Measurements from ENCODE around the gene PAX8.
"Not testable (repeated sequence)": the region's sequence is repeated elsewhere in the genome, so short reads cannot be mapped to it uniquely, and the experiment has no call there.

Gene PAX8

DNA sequence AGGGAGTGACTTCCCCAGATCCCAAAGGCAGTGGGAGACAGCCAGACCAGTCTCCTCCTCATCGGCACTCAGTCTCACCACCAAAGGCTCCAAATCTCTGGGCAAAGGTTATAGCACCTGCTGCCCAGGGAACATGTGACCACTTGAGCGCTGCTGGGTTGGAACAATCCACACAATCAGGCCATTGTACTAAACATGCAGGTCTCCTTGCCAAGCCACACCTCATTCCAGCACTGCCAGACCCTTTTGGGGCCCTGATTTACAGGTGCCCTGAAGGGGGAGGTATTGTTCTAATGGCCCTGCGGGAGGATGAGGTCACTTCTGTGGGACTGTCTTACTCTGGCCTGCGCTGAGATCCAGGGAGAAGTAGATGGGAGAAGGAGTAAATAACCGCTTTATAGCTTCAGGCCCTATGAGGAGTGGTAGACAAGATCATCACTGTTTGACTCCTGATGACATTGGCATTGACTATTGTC, 10.0 kb upstream of the PAX8 start:
- not testable (repeated sequence) for DNase-seq

DNA sequence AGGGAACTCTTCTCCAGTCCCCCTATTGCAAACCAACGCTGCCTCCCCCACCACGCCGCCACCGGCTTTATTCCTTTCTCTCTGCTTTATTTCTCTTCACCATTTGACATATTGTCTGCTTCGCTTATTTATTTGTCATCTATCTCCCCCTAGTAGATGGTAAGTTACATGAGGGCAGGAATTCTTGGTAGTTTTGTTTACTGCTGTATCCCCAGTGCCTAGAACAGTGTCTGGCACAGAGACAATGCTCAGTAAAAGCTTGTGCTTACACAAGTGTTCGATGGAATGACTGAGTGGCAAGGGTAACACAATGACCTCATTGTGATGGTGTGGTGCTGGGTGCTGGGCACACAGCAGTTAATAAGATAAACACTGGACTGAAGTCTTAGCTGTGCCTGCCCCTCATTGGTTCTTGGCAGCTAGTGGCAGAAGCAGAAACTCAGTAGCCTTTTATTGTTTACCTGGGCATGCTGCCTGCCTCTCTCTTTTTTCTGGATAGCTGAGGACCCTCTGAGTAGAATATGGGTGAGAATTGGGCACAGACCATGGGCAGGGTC, 9.5 kb upstream of the PAX8 start:
- not testable (repeated sequence) for DNase-seq

DNA sequence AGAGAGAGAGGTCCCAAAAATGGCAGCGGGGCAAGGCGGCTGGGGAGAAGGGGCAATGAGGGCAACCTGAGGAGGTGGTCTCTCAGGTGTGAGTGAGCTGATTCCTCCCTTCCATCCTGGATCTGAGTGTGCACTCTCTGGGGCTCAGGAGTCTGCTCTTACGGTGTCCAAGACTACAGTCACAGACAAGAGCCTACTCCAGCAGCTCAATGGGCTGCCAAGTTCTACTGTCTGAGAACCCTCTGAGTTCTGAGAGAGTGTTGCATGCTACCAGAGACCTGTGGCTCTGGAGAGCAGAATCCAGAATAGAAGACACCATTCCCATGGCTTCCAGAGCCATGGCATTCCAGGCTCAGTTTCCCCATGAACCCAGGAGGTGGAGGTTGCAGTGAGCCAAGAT, 7.1 kb upstream of the PAX8 start:
- DNase-seq = no peak

DNA sequence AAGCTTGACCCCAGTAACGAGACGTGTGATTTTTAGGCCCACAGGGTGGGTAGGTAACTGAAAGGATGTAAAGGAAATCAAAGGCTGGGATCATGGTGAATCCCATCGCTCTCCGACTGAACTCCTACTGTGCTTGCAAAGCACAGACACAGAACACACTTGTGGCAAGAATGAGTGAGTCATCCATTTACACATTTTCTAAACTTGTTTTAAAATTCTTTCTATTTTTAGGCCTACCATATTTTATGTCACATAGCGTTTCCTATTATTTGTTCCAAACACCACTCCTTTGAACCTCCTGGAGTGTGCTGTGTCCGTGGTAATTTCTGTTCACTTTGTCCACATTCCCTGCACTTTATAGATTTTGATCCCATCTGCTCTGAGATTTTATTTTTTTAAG, 6.3 kb upstream of the PAX8 start:
- not testable (repeated sequence) for DNase-seq

DNA sequence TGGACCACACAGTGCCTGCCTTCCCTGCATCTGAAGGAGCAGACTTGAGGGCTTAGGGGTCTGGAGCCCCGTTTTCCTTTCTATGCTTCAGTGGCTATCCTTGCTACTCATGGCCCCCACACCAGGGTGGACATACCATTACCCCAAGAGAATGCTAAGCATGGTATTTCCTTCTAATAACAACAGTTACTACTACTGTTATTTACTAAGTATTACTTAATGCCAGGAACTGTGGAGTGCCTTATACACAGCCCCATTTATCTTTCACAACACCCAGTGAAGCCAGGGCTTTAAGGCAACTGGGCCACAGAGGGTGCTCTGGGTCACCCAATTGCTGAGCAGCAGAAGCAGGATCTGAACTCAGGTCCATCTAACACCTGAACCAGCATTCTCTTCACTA, 5.8 kb upstream of the PAX8 start:
- DNase-seq = no peak

DNA sequence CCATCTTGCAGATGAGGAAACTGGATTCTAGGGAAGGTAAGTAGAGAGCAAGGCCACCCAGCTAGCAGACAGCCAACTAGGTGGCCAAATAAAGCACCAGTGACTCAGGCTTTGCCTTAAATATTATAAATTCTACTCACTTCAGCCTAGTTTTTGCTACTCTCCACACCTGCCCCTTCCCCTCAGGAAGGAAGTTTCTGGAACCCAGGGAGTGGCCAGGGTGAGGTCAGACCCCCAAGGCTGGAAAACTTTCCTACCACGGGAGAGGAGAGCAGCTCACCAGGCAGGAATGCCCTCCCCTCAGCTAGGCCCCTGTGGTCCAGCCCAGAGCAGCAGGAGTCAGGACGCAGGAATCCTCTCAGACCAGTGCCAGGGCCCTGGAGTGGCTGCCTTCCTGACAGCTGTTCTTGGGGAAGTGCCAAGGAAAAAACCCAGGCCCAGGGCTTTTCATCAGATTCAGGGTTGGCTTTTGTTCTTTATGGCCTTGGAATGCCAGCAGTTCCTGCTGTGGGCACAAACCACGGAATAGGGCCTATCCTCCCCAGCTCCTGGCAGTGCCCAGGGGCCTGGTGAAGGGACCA, 5.1 kb upstream of the PAX8 start:
- DNase-seq = no peak

DNA sequence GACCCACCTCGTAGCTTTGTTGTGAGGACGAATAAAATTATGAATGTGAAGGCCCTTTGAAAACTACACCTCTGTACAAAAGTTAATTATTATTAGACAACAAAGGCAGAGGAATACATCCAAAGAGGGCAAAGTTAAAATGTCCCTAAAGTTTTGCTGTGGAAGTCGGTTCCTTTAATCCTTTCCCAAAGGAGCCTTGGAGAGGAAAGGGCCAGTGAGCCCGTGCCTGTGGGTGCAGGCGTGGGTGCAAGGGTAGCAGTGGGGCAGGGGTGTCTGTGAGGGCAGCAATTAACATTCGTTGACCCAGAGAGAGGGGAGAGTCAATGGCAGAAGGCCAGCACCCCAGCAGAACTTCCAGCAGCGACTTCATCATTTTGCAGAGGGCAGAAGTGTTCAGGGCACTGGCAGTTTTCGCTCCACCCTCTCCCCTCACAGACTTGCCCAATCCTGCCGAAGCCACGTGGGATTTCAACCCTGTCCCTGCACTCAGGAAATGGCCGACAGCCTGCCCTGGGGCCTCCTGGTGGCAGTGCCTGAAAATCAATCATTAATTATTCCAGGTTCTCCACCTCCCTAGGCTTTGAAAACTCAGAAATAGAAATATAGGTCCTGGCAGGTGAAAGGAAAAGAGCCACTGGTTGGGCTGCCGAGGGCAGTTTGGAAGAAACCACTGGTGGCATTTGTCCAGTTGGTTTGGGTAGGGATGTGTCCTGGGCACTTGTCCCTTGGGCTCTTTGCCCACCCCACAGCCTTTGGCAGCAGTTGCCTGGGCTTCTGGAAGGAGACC, 4.2 kb upstream of the PAX8 start:
- peak; percentile 33 for DNase-seq

DNA sequence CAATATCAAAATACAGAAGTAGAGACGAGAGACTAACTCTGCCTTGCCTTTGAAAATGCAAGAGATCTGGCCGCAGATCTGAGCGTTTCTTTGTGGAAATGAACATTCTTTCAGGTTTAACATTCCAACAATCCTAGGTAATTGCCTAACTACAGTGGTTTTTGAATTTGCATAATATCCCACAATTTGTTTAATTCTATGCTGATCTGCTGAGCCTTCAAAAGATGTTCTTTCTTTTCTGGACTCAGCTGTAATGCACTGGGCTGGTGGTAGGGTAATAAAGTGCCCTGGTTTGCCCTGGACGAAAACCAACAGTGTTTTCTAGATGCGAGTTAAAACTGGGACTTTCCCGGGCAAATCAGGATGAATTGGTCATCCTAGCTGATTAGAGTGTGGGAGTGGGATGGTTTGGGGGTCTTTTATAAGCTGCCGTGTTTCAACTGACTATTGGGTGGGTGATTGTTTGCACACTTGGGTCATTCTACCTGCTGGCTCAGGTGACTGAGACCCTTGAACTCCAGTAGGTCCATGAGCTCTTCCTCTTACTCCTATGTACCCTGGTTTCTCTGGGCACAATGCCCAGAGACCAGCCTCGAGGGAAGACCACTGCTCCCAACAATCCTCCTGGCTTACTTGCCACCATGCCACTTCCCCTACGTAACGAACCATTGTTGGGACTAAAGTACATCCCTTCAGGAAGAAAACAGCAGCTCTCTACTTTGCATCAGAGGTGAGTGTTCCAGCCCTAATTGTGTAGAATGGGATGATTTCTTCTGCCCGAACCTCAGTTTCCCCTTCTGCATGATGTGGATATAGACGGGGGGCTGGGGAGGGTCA, 3.4 kb upstream of the PAX8 start:
- DNase-seq = no peak

DNA sequence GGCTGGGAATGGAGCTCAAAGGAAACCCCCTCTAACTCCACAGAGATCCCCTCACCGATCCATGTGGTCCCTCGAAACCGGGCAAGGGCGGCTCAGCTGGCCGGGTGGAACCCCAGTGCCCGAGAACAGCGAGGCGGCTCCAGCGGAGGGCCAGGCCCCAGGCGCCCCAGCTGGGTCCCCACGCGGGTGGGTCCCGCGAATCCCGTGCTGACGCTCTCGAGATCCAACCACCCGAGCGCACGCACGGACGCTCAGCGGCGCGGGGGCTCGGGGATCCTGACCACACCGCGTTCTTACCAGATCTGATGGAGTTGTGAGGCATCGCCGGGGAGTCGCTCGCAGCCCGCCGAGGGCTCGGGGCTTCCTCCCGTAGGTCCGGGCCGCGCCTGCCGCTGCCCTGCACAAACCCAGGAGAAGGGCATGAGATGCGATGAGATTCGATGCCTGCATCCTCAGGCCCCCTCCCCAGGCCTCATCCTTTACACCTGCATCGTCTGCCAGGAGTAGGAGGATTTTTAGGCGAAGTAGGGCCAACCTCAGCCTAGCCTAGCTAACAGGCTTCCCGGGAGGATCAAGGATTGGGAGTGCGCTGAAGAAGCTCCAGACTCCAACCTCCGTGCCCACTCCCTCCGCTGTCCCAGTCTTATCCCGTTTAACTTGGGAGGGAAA, 514 bp downstream of the PAX8 start:
- no peak for DNase-seq

DNA sequence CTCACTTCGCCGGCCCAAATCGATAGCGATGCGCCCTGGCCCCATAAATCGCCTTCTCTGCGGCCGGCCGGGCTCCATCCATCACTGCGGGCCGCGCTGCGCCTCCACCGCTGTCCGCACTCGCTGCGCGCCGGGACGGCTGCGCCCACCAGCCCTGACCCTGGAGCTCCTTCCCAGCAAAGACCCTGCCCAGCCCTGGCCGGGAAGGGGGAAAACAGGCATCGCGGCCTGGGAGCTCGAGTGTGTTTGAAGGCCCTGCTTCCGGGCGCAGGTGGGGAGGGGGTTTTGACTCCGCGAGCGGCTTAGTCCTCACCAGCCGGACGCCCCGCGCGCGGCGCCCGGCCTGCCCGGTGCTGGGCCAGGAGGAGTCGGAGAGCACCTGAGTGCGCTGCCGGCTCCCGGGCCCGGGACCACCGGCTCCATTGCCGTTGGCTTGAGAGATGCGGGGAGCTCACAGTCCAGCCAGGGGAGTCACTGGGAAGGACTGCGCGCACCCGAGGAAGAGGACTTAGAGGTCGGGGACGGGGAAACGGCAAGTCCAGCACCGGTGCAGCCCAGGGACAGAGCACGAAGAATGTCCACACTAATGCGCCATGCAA, 1.1 kb downstream of the PAX8 start:
- no peak for DNase-seq

DNA sequence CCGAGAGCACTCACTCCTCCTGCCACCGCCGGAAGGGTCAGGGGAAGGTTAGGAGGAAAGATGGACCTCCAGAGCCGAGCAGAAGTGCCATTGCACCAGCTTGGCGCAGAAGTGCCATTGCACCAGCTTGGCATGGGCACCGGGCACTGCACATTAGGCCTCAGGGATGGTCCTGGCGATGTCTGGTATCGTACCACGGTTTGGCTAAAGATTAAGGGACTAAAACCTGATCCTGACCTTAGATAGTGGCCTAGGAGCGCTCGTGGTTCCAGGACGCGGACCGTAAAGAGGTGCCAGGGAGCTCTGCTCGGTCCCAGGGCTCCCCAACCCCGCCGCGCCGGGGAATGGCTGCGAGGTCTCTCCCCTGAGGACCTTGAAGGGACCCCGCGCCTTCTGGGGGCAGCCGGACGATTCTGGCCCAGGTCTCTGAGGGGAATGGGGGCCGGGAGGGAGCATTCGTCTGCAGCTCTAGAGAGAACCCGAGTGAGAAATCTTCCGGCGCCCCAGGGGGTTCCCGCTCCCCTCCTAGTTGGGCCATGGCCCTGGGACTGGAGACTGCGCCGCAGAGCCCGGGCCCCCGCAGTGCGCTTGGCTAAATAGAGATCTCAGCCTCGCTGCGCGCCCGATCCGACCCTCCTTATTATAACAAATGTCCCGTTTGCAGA, 1.8 kb downstream of the PAX8 start:
- DNase-seq = no peak

DNA sequence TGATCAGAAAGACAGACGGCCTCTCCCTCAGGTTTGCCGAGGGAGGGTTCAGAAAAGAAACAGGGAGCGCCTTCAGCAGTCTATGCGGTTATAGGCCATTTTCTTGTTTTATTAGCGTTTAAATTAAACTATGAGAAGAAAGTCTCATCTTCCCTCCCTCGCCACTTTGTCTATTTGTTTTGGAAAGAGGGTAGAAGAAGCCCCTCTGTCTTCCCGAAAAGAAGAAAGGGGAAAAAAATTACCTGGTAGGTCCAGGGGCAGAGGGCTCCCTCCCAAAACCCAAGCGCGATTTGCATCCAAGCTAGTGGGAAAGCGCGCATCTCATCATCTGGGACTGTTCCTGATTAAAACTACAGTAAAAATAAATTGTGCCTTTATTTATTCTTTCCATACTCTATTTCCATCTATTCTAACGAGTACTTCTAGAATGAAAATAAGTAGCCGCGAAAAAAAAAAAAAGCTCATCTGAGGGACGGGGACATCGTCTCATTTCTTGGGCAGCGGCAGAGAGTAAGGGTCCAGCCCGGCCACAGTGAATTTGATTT, 2.4 kb downstream of the PAX8 start:
- DNase-seq = no peak

DNA sequence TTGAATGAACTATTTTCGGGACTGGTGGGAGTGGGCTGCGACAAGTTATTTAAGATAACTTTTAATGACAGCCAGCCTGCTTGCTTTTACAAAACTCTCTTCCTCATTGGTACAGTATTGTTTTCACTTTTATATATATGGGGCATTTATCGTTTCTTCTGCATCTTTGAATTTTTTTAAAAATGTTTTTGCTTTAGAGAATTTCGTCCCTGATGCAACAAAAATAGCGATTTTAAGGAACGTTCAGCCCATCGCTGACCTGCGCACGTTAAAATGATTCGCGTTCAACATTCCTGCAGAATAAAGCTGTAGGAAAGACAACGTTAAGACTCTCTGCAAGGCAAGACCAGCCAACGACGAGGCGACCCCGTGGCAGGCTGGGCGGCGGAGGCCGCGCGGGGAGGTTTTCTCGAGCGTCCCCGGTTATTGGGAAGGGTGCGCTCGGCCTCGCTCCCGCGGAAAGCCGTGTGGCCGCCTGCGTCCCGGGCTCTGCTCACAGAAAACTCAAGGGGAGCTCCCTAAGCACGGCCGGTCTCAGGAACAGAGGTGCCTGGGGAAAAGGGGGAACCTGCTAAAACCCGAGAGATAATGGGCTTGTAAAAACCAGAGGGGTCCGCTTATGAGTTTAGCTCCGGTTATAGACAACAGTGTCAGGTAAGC, 3.0 kb downstream of the PAX8 start:
- DNase-seq = no peak

DNA sequence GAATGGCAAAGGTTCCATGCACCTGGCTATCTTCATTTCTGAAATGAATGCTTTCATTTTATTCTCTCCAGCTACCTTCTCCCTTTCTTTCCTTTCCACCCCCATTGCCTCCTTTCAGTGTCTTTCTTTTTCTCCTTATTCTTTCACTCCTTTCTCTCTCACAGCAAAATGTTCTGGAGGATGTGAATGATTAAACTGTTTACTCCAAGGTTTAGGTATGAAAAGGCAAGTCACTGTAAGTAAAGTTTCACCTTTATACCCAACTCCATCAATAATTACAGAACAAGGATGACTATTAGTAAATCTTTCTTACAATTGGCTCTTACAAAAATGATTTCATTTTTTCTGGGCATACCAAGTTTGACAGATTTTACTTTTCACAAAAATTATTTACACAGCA, 4.3 kb downstream of the PAX8 start:
- no peak for DNase-seq

DNA sequence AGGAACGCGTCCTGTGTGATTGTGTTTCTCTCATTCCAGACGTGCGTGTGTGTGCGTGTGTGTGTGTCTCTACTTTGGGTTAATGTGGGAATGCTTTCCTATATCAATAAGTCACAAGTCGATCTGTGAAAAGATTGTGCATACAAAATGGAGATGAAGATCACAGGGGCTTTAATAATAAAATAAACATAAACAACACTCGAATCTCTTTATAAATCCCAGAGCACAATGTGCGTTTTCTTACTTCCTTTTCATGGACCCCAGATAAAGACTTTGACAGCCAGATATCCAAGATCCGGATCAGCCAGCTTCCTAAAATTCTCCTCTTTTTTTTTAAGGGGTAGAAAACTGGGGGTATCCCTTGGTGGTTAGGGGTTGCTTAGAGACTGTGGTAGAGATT, 4.7 kb downstream of the PAX8 start:
- no peak for DNase-seq

DNA sequence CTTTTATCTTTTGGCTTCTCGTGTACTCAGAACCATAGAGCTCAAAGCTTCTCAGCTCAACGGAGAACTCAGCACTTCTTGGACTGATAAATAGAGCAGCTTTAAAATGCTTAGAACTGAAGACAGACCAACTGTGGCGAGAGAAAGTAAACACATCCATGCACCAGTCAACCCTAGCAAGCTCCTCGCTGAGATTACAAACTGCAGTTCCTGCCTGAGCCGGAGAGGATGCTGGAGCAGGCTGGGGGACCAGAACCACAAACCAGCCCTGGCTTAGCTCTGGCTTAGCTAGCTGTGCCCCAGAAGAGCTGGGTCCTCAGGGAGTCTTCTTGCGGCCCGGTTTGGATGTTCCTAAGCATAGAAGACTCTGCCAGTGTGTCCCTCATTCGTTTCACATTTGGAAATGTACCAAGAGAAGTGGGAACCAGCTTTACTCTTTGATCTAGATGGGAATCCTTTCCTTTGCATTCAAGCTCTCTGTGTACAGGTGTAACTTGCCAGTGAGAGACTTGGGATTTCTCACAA, 5.6 kb downstream of the PAX8 start:
- peak; percentile 36 for DNase-seq

DNA sequence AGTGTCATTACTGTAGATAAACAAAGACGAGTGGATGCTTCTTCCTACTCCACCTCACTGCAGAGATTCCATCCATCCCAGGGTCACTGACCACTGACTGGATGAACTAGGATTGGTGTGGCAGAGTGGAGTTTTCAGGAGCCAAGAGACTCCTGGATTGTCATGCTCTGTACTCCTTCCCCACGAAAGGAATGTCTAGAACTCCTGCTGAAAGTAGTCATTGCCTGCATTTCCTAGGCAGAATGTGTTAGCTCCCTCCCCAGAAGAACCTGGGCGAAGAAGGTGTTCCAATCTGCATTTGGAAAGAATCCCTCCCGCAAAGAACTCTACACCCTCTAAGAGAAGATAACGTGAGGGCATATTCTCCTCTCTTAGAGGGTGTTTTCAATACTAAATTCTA, 6.2 kb downstream of the PAX8 start:
- no peak for DNase-seq

DNA sequence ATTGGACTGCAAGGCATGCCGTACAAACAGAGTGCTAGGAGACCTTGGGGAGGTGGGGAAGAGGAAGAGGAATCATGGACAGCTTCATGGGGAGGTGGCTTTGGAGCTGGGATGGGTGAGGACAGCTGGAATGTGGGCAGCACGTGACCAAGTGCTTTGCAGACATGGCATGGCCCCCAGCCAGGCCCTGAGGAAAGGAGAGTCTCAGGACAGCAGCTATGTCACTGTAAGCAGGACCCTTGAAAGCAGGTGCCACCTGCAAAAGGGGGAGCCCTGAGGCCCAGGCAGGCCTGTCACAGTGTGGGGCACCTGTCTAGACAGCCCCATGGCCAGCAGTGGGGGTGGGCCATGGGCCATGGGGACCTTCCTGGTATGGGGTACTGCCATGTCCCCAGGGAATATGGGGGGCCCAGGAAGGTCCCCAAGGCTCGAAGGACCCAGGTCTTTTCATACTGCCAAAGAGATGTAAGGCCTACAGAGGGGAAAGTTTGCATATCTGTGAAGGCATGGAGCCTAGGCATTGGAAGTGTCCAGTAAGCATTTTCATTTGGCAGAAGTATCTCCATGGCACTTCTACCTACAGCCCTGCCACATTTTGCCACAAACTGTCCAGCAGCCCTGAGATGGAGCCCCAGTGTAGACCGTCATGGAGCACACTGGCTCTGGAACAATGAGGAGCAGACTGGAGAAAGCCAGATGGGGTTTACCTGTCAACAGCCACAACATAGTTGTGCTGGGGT, 9.9 kb downstream of the PAX8 start:
- DNase-seq = no peak

DNA sequence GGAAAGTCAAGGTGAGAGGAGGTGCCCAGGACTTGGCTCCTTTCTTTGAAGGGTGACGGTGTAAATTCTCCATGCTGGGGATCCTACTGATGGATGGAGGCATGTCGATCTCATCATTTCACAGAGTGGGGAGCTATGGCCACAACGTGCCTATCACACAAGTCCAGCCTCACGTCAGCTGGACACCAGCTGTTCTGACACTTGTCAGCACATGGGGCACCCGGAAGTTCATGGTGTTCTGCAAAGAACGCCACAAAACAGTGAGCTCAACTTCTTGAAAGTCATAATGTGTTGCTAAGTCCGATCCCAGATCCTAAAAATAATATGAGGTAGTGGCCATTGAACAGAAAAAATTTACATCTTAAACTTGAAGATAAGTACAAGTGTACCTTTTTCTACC, 12.3 kb downstream of the PAX8 start:
- DNase-seq = no peak

Data from OCI-M1 (cell line).